K562 (cell line): Measurements from ENCODE around the gene NDUFC2. TPM values are rescaled to one million over a fixed set of nuclear protein-coding genes. Genes with fewer than 3 reads are reported as not detected.

Experiments used
- ATAC-seq: fragments of 200-7000 bp; cut with Tn5 transposase; 3 replicates; pipeline ENCODE4 v1.9.1; 2020; ENCODE audit warnings: moderate library complexity
- BruUV-seq: library from RNA; stranded (reverse); fragments of 400-500 nt; replicated peaks from 2 replicates; lab custom pipeline; 2021; lab: Mats Ljungman, UMichigan
- CTCF ChIA-PET: fragments of 300-600 bp; formaldehyde crosslinking; extraction: SDS; loops from one replicate; lab custom pipeline; 2021; ENCODE audit warnings: low intra/inter-chr PET ratio; lab: Yijun Ruan, JAX
- POLR2A ChIA-PET: fragments of 300-600, 350-650 bp; sonication (Branson Sonifier 250); formaldehyde crosslinking; extraction: SDS; loops from one replicate; lab custom pipeline; 2021; ENCODE audit warnings: antibody characterized with exemption, inconsistent platforms; lab: Yijun Ruan, JAX
- DNase-seq, 4 experiments: peaks; one replicate each; pipeline versions ENCODE4 v3.0.0 to v3.0.0-alpha.2; 2011 to 2018; ENCODE audit warnings: low spot score in 3 of 4, mixed read lengths in 3 of 4; ENCODE audit errors: extremely low read depth in 1 of 4
- FAIRE-seq: peaks from 2 replicates; lab custom pipeline; 2011; peaks lifted over from hg19 to GRCh38; lab: Jason Lieb, UNC
- H2AFZ ChIP-seq: 2 replicates; pipeline ENCODE4 v1.6.0; 2011; ENCODE audit warnings: low read depth, low read length, control low read depth, inconsistent platforms
- H3K27ac ChIP-seq: fragments of 200-600 bp; 3 replicates; pipeline ENCODE4 v1.8.0; 2011; ENCODE audit warnings: low read depth, mild to moderate bottlenecking, control low read depth, inconsistent platforms, low read length, moderate library complexity, mixed read lengths; ENCODE audit errors: extremely low read depth
- H3K27me3 ChIP-seq, 2 experiments: fragments of 300-600 bp in 1 of 2; 2 replicates in 1 of 2; 3 replicates in 1 of 2; pipeline versions ENCODE4 v1.6.0 to v1.8.0; 2011; ENCODE audit warnings: inconsistent platforms in 2 of 2, low read length in 2 of 2, mild to moderate bottlenecking in 1 of 2, mixed read lengths in 1 of 2, moderate library complexity in 1 of 2; ENCODE audit not compliant: control insufficient read depth in 2 of 2, insufficient read depth in 2 of 2
- H3K36me3 ChIP-seq: fragments of 300-600 bp; 3 replicates; pipeline ENCODE4 v1.8.0; 2011; ENCODE audit warnings: mild to moderate bottlenecking, low read length, inconsistent platforms; ENCODE audit not compliant: control insufficient read depth, insufficient read depth
- H3K4me1 ChIP-seq, 2 experiments: fragments of 200-600 bp in 1 of 2; replicated peaks in 1 of 2; 2 replicates in 1 of 2; 3 replicates in 1 of 2; pipeline versions ENCODE4 v1.5.1 to v1.8.0; 2011; ENCODE audit warnings: inconsistent platforms in 2 of 2, low read length in 2 of 2, mild to moderate bottlenecking in 1 of 2, mixed read lengths in 1 of 2, moderate library complexity in 1 of 2; ENCODE audit not compliant: control insufficient read depth in 2 of 2, insufficient read depth in 2 of 2
- H3K4me2 ChIP-seq: 2 replicates; pipeline ENCODE4 v1.6.1; 2011; ENCODE audit warnings: low read length, control low read depth, inconsistent platforms, mixed read lengths; ENCODE audit not compliant: insufficient read depth
- H3K4me3 ChIP-seq: fragments of 200-600 bp; sonication (generic), shearing (Covaris generic); 2 replicates; pipeline ENCODE4 v1.5.1; 2016; ENCODE audit warnings: control low read depth, inconsistent platforms
- H3K79me2 ChIP-seq: fragments of 200-600 bp; 3 replicates; pipeline ENCODE4 v1.8.0; 2011; ENCODE audit warnings: low read length, inconsistent platforms; ENCODE audit not compliant: control insufficient read depth, insufficient read depth
- H3K9ac ChIP-seq, 2 experiments: 2 replicates each; pipeline versions ENCODE4 v1.6.0 to v1.6.1; 2011; ENCODE audit warnings: low read depth in 2 of 2, low read length in 2 of 2, control low read depth in 1 of 2, inconsistent platforms in 1 of 2, mild to moderate bottlenecking in 1 of 2, mixed read lengths in 1 of 2; ENCODE audit not compliant: insufficient read depth in 1 of 2
- H3K9me1 ChIP-seq: one replicate; pipeline ENCODE4 v1.6.0; 2011; ENCODE audit warnings: inconsistent platforms, mild to moderate bottlenecking, low read length, moderate library complexity; ENCODE audit not compliant: control insufficient read depth, insufficient read depth
- H3K9me3 ChIP-seq: replicated peaks from 2 replicates; pipeline ENCODE4 v1.5.1; 2011; ENCODE audit warnings: low read depth, low read length, inconsistent platforms; ENCODE audit not compliant: control insufficient read depth, insufficient read depth
- H4K20me1 ChIP-seq: replicated peaks from 2 replicates; pipeline ENCODE4 v1.6.1; 2011; ENCODE audit warnings: low read length, inconsistent platforms, mixed read lengths; ENCODE audit not compliant: control insufficient read depth, insufficient read depth
- ELF4 ChIP-seq: fragments of 450-650 bp; formaldehyde crosslinking; IDR thresholded peaks from 2 replicates; pipeline ENCODE4 v1.4.0; 2022; ENCODE audit warnings: missing genetic modification characterization
- FOS ChIP-seq: IDR thresholded peaks from 3 replicates; pipeline ENCODE4 v1.6.1; 2011; ENCODE audit not compliant: insufficient read length; ENCODE audit errors: extremely low read depth
- FOXK2 ChIP-seq, 2 experiments: fragments of 450-650 bp; IDR thresholded peaks in 1 of 2; conservative IDR thresholded peaks in 1 of 2; 2 replicates each; pipeline ENCODE4 v1.6.1; 2016; ENCODE audit warnings: low read depth in 2 of 2, mild to moderate bottlenecking in 1 of 2
- HDAC1 ChIP-seq, 2 experiments: fragments of 450-650 bp; IDR thresholded peaks; 2 replicates each; pipeline ENCODE4 v1.6.1; 2016 to 2017; ENCODE audit warnings: inconsistent platforms in 1 of 2, mild to moderate bottlenecking in 1 of 2, moderate library complexity in 1 of 2
- HDGF ChIP-seq: fragments of 450-650 bp; IDR thresholded peaks from 2 replicates; pipeline ENCODE4 v1.6.1; 2016
- LARP7 ChIP-seq: fragments of 450-650 bp; IDR thresholded peaks from 2 replicates; pipeline ENCODE4 v1.6.1; 2016
- NR2C1 ChIP-seq, 2 experiments: fragments of 450-650 bp; IDR thresholded peaks; 2 replicates each; pipeline ENCODE4 v1.6.1; 2017; ENCODE audit warnings: mild to moderate bottlenecking in 2 of 2, antibody characterized with exemption in 1 of 2, inconsistent platforms in 1 of 2, missing compliant biosample characterization in 1 of 2, missing genetic modification characterization in 1 of 2
- RBM17 ChIP-seq: fragments of 200-400 bp; formaldehyde crosslinking; IDR thresholded peaks from 2 replicates; pipeline ENCODE4 v1.6.1; 2017; ENCODE audit warnings: low read depth, mild to moderate bottlenecking, low read length, borderline replicate concordance
- THRAP3 ChIP-seq: fragments of 450-650 bp; IDR thresholded peaks from 2 replicates; pipeline ENCODE4 v1.6.1; 2016; ENCODE audit warnings: mild to moderate bottlenecking, inconsistent platforms, borderline replicate concordance
- ZNF232 ChIP-seq: sonication (generic); formaldehyde crosslinking; IDR thresholded peaks from 2 replicates; pipeline ENCODE4 v1.8.0; 2022; ENCODE audit warnings: mild to moderate bottlenecking, missing genetic modification reagents
- ZNF316 ChIP-seq: fragments of 450-650 bp; IDR thresholded peaks from 2 replicates; pipeline ENCODE4 v1.6.1; 2016
- WGBS: fragments of 100-300 bp; shearing (Covaris generic); methylation state at CpG from one replicate; pipeline ENCODE4 v1.1.6; 2016; ENCODE audit warnings: low coverage, mixed read lengths; ENCODE audit not compliant: insufficient coverage; ENCODE audit errors: missing lambda C conversion rate; 5-methylcytosine and 5-hydroxymethylcytosine counted together
- in situ Hi-C: fragments of 300-500 bp; cut with MboI; formaldehyde crosslinking; loops from 4 replicates; pipeline ENCODE4 v1.15.0; 2018; ENCODE audit warnings: inconsistent platforms, mixed read lengths
- intact Hi-C: fragments of 100-400 bp; cut with micrococcal nuclease; formaldehyde crosslinking; loops from 2 replicates; pipeline ENCODE4 v1.14.2; 2022
- polyA plus RNA-seq, 8 experiments: library from polyadenylated mRNA; depleted of rRNA in 4 of 8; stranded (reverse) in 5 of 8; unstranded in 3 of 8; fragments of >200 nt; fragmentation: Nextera tagmentation in 2 of 8; fragmentation: Illumina TruSeq in 1 of 8; extraction: Ambion mirVana in 2 of 8; extraction: Trizol in 1 of 8; gene quantifications; 2 replicates each; pipeline versions ENCODE4 v1.2.1 to v1.2.3, GENCODE V29; 2011 to 2014; ENCODE audit warnings: inconsistent platforms in 1 of 8, missing spikeins in 1 of 8
- total RNA-seq, 7 experiments: library from RNA; depleted of rRNA in 6 of 7; stranded (reverse); fragments of >200 nt in 6 of 7; fragmentation: Illumina TruSeq in 2 of 7; extraction: Trizol in 2 of 7; gene quantifications; 2 replicates each; pipeline versions ENCODE4 v1.2.1 to v1.2.3, GENCODE V29; 2011 to 2021; ENCODE audit warnings: low replicate concordance in 1 of 7
- TF ChIP-seq, protein P1 (sequence below), 3 experiments: fragments of 200-800 bp in 1 of 3; sonication (Bioruptor generic) in 1 of 3; sonication (generic) in 1 of 3; formaldehyde crosslinking in 1 of 3; IDR thresholded peaks; 2 replicates each; pipeline versions ENCODE4 v1.6.1 to v1.8.0; 2016 to 2022; ENCODE audit warnings: mild to moderate bottlenecking in 2 of 3, missing compliant biosample characterization in 2 of 3, missing genetic modification characterization in 2 of 3, missing genetic modification reagents in 1 of 3
- TF ChIP-seq, protein P2 (sequence below): IDR thresholded peaks from 3 replicates; pipeline ENCODE4 v1.6.1; 2011; ENCODE audit warnings: borderline replicate concordance, mild to moderate bottlenecking; ENCODE audit not compliant: insufficient read length, insufficient read depth
- TF ChIP-seq, protein P3 (sequence below): sonication (generic); formaldehyde crosslinking; IDR thresholded peaks from 2 replicates; pipeline ENCODE4 v1.4.0; 2020; ENCODE audit warnings: mild to moderate bottlenecking, missing genetic modification reagents
- TF ChIP-seq, protein P4 (sequence below): sonication (generic); formaldehyde crosslinking; IDR thresholded peaks from 2 replicates; pipeline ENCODE4 v1.5.0; 2020; ENCODE audit warnings: missing genetic modification reagents

NDUFC2 gene
- total and polyA plus RNA-seq, 9 of the 15 experiments (the other 6 are each of a cell fraction or from before 2014, with no cell fraction given): 168 to 1,119 (median 442) TPM

DNA sequence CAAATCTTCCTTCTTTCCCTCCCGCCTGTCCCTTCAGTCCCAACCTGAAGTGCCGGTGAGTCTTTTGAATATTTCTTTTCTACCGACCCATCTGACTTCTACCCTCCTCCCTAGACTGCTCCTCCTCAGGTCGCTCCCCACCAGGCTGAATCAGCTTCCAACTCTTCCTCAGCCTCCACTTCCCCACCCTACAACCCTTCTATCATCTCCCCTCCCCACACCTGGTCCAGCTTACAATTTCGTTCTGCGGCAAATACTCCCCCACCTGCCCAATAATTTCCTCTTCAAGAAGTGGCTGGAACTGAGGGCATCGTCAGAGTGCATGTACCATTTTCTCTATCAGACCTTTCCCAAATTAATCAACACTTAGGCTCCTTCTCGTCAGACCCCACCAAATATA, 2.5 kb upstream of the NDUFC2 start:
- ChIA-PET POLR2A (interaction anchor here (1.1 kb wide), 1 partner anchor 57 kb away, joined by 3 read pairs; the partner anchor contains the start of gene ALG8), CTCF (no interaction called here)
- Histone ChIP-seq H3K27me3 (no peaks in the 10 kb centered on the region), H3K4me1 (peaks cover 18 to 23% of the 10 kb centered on the region in 2 experiments), H3K79me2 (peaks cover 37% of the 10 kb centered on the region), H3K9ac (peak overlapping the region; percentile 84 to 91; a peak in 3 of 4 replicates), H3K4me3 (peak overlapping the region; percentile 37), H3K4me2 (peak overlapping the region; percentile 99), H3K27ac (peak overlapping the region; percentile 90), H3K36me3 (peaks cover 14% of the 10 kb centered on the region; the same call in 1 of the 3 replicates), H3K9me3 (no peaks in the 10 kb centered on the region), H4K20me1 (0 out of 2 replicates have a peak, but pooled peaks cover 9% of the 10 kb centered on the region), H2AFZ (peak overlapping the region; percentile 95), H3K9me1 (no peaks in the 10 kb centered on the region)
- ATAC-seq: no peak
- no TSS peak for BruUV-seq
- intact Hi-C loops: loop anchor here (10.0 kb wide), 1 partner anchor 213 kb away; no protein-coding TSS in a partner anchor
- no peak for DNase-seq
- no peak for TF ChIP-seq ZNF232 (CRISPR knock-in tag)
- TF ChIP-seq NR2C1 (IDR thresholded peaks at IDR 0.05): no peak
- no peak for TF ChIP-seq NR2C1 (tag; IDR thresholded peaks at IDR 0.05)
- TF ChIP-seq HDAC1 (IDR thresholded peaks at IDR 0.05): 0 out of 4 replicates have a peak, but pooled peaks of 1 of the 2 experiments have one; percentile 13
- TF ChIP-seq LARP7: peak; percentile 67; the same call in 1 of the 2 replicates
- TF ChIP-seq THRAP3: 0 out of 2 replicates have a peak, but pooled peaks have one; percentile 10
- TF ChIP-seq, protein P1, sequence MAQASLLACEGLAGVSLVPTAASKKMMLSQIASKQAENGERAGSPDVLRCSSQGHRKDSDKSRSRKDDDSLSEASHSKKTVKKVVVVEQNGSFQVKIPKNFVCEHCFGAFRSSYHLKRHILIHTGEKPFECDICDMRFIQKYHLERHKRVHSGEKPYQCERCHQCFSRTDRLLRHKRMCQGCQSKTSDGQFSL (CRISPR knock-in tag; IDR thresholded peaks at IDR 0.05): no peak
- TF ChIP-seq, protein P1 (tag; IDR thresholded peaks at IDR 0.05): peak in 1 of 2 experiments; percentile 25; a peak in 1 of 4 replicates
- TF ChIP-seq FOS: no peak
- TF ChIP-seq, protein P2, sequence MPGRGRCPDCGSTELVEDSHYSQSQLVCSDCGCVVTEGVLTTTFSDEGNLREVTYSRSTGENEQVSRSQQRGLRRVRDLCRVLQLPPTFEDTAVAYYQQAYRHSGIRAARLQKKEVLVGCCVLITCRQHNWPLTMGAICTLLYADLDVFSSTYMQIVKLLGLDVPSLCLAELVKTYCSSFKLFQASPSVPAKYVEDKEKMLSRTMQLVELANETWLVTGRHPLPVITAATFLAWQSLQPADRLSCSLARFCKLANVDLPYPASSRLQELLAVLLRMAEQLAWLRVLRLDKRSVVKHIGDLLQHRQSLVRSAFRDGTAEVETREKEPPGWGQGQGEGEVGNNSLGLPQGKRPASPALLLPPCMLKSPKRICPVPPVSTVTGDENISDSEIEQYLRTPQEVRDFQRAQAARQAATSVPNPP: no peak
- no peak for TF ChIP-seq ZNF316
- TF ChIP-seq, protein P3, sequence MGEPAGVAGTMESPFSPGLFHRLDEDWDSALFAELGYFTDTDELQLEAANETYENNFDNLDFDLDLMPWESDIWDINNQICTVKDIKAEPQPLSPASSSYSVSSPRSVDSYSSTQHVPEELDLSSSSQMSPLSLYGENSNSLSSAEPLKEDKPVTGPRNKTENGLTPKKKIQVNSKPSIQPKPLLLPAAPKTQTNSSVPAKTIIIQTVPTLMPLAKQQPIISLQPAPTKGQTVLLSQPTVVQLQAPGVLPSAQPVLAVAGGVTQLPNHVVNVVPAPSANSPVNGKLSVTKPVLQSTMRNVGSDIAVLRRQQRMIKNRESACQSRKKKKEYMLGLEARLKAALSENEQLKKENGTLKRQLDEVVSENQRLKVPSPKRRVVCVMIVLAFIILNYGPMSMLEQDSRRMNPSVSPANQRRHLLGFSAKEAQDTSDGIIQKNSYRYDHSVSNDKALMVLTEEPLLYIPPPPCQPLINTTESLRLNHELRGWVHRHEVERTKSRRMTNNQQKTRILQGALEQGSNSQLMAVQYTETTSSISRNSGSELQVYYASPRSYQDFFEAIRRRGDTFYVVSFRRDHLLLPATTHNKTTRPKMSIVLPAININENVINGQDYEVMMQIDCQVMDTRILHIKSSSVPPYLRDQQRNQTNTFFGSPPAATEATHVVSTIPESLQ (CRISPR knock-in tag): no peak
- 0 out of 2 replicates have a peak, but pooled peaks have one; percentile 49 for TF ChIP-seq ELF4 (CRISPR knock-in tag)
- TF ChIP-seq RBM17: no peak
- TF ChIP-seq, protein P4, sequence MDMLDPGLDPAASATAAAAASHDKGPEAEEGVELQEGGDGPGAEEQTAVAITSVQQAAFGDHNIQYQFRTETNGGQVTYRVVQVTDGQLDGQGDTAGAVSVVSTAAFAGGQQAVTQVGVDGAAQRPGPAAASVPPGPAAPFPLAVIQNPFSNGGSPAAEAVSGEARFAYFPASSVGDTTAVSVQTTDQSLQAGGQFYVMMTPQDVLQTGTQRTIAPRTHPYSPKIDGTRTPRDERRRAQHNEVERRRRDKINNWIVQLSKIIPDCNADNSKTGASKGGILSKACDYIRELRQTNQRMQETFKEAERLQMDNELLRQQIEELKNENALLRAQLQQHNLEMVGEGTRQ: no peak
- TF ChIP-seq FOXK2 (conservative IDR thresholded peaks at IDR 0.05 in 1 of 2, IDR thresholded peaks at IDR 0.05 in 1 of 2; ENCODE audit: low read depth in 2 of 2): 0 out of 4 replicates have a peak, but pooled peaks of 1 of the 2 experiments have one; percentile 13
- TF ChIP-seq HDGF: peak; percentile 75; the same call in 1 of the 2 replicates
- WGBS: 39% methylated on average over 8 of the region's 8 CpGs
- FAIRE-seq: no peak
- in situ Hi-C loops: no loop called here
